Tibial nerve (tissue), 4 donors: Measurements from ENCODE around the gene MN1. TPM values are rescaled to one million over a fixed set of nuclear protein-coding genes. Genes with fewer than 3 reads are reported as not detected.
A peak's percentile ranks its signal among the peaks of the same experiment; 100 is the strongest.

ENCODE experiments used
- DNase-seq, 2 donors: peaks; one replicate each; pipeline ENCODE4 v3.0.0-alpha.2; 2019; ENCODE audit warnings: low spot score in 2 of 2
- H3K27ac ChIP-seq, 4 donors: fragments of 200-600 bp; sonication (generic) in 3 of 4; one replicate each; pipeline ENCODE4 v1.5.1; 2017 to 2019; ENCODE audit warnings: mild to moderate bottlenecking in 1 of 4
- H3K27me3 ChIP-seq, 2 donors: fragments of 200-600 bp; sonication (generic) in 1 of 2; one replicate each; pipeline versions ENCODE4 v1.5.1 to v1.6.0; 2017 to 2019
- H3K36me3 ChIP-seq, 3 donors: fragments of 200-600 bp; sonication (generic); one replicate each; pipeline ENCODE4 v1.5.1; 2018 to 2019
- H3K4me1 ChIP-seq, 4 donors: fragments of 200-600 bp; sonication (generic) in 3 of 4; one replicate each; pipeline ENCODE4 v1.5.1; 2017 to 2019
- H3K4me3 ChIP-seq, 4 donors: fragments of 200-600 bp; sonication (generic) in 3 of 4; one replicate each; pipeline ENCODE4 v1.5.1; 2017 to 2019; ENCODE audit warnings: mild to moderate bottlenecking in 1 of 4, moderate library complexity in 1 of 4
- H3K9me3 ChIP-seq, 4 donors: fragments of 200-600 bp; sonication (generic) in 3 of 4; one replicate each; pipeline ENCODE4 v1.5.1; 2017 to 2019
- EP300 ChIP-seq, 2 donors: sonication (generic); formaldehyde crosslinking; IDR thresholded peaks; one replicate each; pipeline ENCODE4 v1.6.1; 2017; ENCODE audit warnings: antibody characterized with exemption in 2 of 2, mild to moderate bottlenecking in 1 of 2
- POLR2A ChIP-seq, 2 donors: fragments of 450-650 bp; IDR thresholded peaks; one replicate each; pipeline ENCODE4 v1.6.1; 2017; ENCODE audit warnings: antibody characterized with exemption in 2 of 2, mild to moderate bottlenecking in 2 of 2, moderate library complexity in 2 of 2
- WGBS, 2 donors: methylation state at CpG; one replicate each; pipeline ENCODE4 v1.1.5; 2018; 5-methylcytosine and 5-hydroxymethylcytosine counted together
- total RNA-seq, 4 donors: library from RNA; depleted of rRNA; stranded (reverse); fragments of >200 nt; gene quantifications; one replicate each; pipeline ENCODE4 v1.1.0, GENCODE V29; 2016
- TF ChIP-seq, protein P1 (sequence below), 5 experiments: fragments of 200-600 bp in 3 of 5; fragments of 450-650 bp in 2 of 5; sonication (generic) in 3 of 5; IDR thresholded peaks; one replicate each; pipeline ENCODE4 v1.5.1; 2016 to 2019; ENCODE audit warnings: antibody characterized with exemption in 5 of 5, mild to moderate bottlenecking in 3 of 5, moderate library complexity in 2 of 5

Gene MN1
- total RNA-seq, 4 donors from 2014 or later: 3.9 to 8.2 (median 6.0) TPM

DNA sequence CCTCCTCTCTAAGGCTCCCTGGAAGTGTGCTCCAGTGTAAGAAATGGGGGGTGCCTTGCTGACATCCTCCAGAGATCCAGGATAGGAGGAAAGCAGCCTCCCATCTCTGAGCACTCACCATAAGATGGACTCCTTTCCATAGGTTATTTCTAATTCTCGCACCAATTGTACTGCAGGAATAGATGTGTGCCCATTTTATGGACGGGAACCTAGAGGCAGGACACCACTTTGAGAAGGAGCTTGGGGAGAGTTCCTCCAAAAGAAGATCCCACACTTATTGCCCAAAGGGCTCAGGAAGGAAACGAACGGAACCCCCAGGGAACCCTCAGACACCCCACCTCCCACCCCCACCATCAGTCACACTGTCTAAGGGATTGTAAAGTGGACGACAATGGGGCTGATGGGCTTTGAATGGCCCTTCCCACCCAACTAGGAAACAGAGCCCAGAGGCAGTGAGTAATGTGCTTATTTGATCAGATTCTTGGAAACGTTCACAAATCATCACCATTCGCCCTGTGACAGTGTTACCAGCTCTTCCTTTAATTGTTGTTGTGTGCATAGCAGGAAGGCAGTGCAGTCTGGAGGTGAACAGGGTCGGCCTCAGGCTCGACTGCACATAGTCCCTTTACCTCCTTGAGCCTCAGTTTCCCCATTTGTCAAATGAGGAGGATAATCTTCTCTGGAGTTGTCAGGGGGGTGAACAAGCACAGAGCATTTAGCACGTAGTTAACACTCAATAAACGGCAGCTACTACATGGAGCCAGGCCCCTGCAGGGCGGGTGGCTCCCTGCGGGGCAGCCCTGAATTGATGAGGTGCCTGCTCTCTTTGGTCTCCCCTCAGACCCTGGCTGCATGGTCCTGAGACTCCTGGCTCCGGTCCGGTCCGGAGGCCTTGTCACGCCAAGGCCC is 8.4 kb upstream of the MN1 start:
- 50 to 66% methylated on average over 13 to 15 of the region's 17 CpGs for WGBS, 2 donors
- peak overlapping the region in 2 of 4 donors; percentile 39 to 76 for H3K27ac ChIP-seq
- no peak overlapping the region for H3K4me3 ChIP-seq
- TF ChIP-seq EP300 (IDR thresholded peaks at IDR 0.05) (no peak), POLR2A (IDR thresholded peaks at IDR 0.05) (no peak)
- TF ChIP-seq, protein P1, sequence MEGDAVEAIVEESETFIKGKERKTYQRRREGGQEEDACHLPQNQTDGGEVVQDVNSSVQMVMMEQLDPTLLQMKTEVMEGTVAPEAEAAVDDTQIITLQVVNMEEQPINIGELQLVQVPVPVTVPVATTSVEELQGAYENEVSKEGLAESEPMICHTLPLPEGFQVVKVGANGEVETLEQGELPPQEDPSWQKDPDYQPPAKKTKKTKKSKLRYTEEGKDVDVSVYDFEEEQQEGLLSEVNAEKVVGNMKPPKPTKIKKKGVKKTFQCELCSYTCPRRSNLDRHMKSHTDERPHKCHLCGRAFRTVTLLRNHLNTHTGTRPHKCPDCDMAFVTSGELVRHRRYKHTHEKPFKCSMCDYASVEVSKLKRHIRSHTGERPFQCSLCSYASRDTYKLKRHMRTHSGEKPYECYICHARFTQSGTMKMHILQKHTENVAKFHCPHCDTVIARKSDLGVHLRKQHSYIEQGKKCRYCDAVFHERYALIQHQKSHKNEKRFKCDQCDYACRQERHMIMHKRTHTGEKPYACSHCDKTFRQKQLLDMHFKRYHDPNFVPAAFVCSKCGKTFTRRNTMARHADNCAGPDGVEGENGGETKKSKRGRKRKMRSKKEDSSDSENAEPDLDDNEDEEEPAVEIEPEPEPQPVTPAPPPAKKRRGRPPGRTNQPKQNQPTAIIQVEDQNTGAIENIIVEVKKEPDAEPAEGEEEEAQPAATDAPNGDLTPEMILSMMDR (IDR thresholded peaks at IDR 0.05): no peak
- H3K9me3 ChIP-seq: no peaks in the 10 kb centered on the region
- H3K4me1 ChIP-seq: peaks cover 0 to 16% (median 0%) of the 10 kb centered on the region in 4 donors
- no peaks in the 10 kb centered on the region for H3K27me3 ChIP-seq
- no peaks in the 10 kb centered on the region for H3K36me3 ChIP-seq
- no peak for DNase-seq

DNA sequence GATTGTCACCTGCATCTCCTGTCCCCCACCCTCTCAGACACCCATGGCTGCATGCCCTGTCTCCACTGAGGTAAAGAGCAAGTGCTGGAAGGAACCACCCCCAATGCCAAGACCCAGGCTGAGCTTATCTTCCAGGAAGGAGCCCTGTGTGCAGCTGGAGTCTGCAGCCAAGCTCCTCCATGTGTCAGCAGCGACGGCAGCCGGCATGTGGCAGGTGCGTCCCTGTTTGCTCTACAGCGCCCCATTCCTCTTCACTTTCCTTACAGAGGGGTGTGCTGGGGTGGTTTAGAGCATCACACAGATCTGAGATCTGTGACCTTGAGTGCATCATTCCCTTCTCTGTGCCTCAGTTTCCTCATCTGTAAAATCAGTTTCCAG is 7.7 kb upstream of the MN1 start:
- Histone ChIP-seq H3K9me3 (no peaks in the 10 kb centered on the region), H3K27ac (no peak overlapping the region)
- TF ChIP-seq POLR2A (IDR thresholded peaks at IDR 0.05): no peak
- no peak for TF ChIP-seq EP300 (IDR thresholded peaks at IDR 0.05)
- TF ChIP-seq, protein P1 (IDR thresholded peaks at IDR 0.05): no peak

DNA sequence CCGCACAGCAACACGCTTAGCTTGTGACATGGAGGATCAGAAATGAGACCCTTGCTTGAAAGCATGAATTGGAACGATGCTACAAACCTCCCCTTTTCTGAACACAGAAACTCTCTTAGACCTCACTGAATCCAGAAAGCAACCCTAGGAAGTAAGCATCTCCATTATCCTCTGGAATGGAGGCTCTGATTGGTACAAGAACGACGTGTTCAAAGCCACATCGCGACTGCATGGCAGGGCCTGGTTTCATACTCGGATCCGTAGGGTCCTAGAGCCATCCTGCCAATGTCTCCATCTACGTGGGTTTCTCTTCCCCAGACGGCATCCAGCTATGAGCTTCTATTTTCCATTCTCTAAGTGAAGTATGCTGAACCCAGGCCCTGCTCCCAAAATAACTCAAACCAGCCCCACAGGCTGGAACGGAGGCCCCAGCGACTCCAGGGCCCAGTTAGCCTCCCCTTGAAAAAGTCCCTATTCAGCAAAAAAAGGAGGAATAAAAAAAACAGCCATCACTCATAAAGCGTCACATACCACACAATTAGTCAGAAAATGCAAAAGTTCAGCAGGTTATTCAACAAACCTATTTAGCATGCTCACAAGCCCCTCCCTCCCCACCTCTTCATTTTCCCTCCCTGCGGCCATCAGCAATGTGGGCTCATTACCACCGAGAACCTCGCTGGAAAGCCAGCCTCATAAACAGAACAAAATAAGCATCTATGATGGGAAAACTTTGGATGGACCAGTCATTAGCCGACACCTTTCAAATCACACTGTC is 7.1 kb upstream of the MN1 start:
- H3K27me3 ChIP-seq: no peaks in the 10 kb centered on the region
- H3K4me3 ChIP-seq: no peak overlapping the region
- H3K27ac ChIP-seq: no peak overlapping the region
- no peak for DNase-seq
- peaks cover 0 to 23% (median 0%) of the 10 kb centered on the region in 4 donors for H3K4me1 ChIP-seq
- TF ChIP-seq POLR2A (IDR thresholded peaks at IDR 0.05): no peak
- TF ChIP-seq, protein P1 (IDR thresholded peaks at IDR 0.05): no peak
- TF ChIP-seq EP300 (IDR thresholded peaks at IDR 0.05): no peak
- H3K9me3 ChIP-seq: no peaks in the 10 kb centered on the region
- 61 to 62% methylated on average over 18 of the region's 18 CpGs for WGBS, 2 donors
- H3K36me3 ChIP-seq: no peaks in the 10 kb centered on the region

More for the DNA sequence above, 7.7 kb upstream of the MN1 start:
- no peaks in the 10 kb centered on the region for H3K36me3 ChIP-seq
- H3K4me3 ChIP-seq: no peak overlapping the region
- no peaks in the 10 kb centered on the region for H3K27me3 ChIP-seq
- WGBS, 2 donors: 77 to 81% methylated on average over 5 of the region's 5 CpGs
- no peak for DNase-seq
- H3K4me1 ChIP-seq: peaks cover 0 to 23% (median 0%) of the 10 kb centered on the region in 4 donors

DNA sequence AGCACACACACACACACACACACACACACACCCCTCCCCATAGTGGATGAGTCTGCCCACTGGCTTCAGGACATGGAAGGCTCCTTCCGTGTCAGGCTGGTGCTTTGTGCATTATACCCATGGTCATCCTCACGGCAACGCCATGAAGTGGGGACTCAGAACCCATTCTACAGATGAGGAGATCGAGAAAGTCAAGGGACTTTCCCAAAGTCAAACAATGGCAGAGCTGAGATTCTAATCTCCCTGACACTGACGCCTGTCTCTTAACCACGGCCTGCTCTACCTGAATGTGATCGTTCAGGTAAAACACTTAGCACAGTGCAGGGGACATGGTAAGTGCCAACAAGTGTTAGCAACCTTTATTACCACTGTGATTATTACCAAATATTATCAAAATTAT is 4.3 kb upstream of the MN1 start:
- H3K27ac ChIP-seq: no peak overlapping the region
- no peaks in the 10 kb centered on the region for H3K9me3 ChIP-seq
- H3K4me3 ChIP-seq: no peak overlapping the region
- DNase-seq: no peak
- TF ChIP-seq POLR2A (IDR thresholded peaks at IDR 0.05) (no peak), EP300 (IDR thresholded peaks at IDR 0.05) (no peak)
- TF ChIP-seq, protein P1 (IDR thresholded peaks at IDR 0.05): no peak
- WGBS, 2 donors: 93 to 94% methylated on average over 7 of the region's 7 CpGs
- peaks cover 0 to 2% of the 10 kb centered on the region in 2 donors for H3K27me3 ChIP-seq
- no peaks in the 10 kb centered on the region for H3K36me3 ChIP-seq
- peaks cover 0 to 25% (median 6%) of the 10 kb centered on the region in 4 donors for H3K4me1 ChIP-seq
